Epithelial cell of esophagus (primary cell): ENCODE results near the gene SMCO2.

Experiments
- DNase-seq: peaks from one replicate; pipeline ENCODE4 v3.0.0; 2010; ENCODE audit warnings: low read depth
- H3K4me3 ChIP-seq: 2 replicates; pipeline ENCODE4 v1.5.1; 2011; ENCODE audit warnings: mild to moderate bottlenecking, low read length, control low read depth
- TF ChIP-seq, protein P1 (sequence below): IDR thresholded peaks from 2 replicates; pipeline ENCODE4 v1.5.1; 2011; ENCODE audit warnings: low read depth, mild to moderate bottlenecking, low read length, control low read depth, inconsistent platforms; ENCODE audit not compliant: insufficient read depth; ENCODE audit errors: missing control alignments

The SMCO2 gene

DNA sequence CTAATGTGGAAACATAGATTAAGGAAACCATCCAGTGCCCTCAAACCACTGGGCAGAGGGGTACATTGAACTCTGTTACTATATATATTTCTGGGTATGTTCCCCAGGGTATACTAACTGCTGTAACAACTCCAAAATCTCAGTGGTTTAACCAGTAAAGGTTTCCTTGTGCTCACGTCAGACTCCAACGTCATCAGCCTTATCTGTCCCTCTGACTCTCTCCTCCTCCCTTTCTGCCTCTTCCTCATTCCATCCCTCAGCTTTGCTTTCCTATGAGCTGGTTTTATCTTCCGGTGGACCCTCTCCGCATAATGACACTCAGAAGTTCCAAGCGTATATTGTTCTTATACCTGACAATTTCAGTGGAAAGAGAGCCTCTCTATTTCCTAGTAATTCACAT lies 21.2 kb upstream of the SMCO2 start:
- DNase-seq = no peak
- H3K4me3 ChIP-seq = no peak overlapping the region
- TF ChIP-seq, protein P1, sequence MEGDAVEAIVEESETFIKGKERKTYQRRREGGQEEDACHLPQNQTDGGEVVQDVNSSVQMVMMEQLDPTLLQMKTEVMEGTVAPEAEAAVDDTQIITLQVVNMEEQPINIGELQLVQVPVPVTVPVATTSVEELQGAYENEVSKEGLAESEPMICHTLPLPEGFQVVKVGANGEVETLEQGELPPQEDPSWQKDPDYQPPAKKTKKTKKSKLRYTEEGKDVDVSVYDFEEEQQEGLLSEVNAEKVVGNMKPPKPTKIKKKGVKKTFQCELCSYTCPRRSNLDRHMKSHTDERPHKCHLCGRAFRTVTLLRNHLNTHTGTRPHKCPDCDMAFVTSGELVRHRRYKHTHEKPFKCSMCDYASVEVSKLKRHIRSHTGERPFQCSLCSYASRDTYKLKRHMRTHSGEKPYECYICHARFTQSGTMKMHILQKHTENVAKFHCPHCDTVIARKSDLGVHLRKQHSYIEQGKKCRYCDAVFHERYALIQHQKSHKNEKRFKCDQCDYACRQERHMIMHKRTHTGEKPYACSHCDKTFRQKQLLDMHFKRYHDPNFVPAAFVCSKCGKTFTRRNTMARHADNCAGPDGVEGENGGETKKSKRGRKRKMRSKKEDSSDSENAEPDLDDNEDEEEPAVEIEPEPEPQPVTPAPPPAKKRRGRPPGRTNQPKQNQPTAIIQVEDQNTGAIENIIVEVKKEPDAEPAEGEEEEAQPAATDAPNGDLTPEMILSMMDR = no peak

DNA sequence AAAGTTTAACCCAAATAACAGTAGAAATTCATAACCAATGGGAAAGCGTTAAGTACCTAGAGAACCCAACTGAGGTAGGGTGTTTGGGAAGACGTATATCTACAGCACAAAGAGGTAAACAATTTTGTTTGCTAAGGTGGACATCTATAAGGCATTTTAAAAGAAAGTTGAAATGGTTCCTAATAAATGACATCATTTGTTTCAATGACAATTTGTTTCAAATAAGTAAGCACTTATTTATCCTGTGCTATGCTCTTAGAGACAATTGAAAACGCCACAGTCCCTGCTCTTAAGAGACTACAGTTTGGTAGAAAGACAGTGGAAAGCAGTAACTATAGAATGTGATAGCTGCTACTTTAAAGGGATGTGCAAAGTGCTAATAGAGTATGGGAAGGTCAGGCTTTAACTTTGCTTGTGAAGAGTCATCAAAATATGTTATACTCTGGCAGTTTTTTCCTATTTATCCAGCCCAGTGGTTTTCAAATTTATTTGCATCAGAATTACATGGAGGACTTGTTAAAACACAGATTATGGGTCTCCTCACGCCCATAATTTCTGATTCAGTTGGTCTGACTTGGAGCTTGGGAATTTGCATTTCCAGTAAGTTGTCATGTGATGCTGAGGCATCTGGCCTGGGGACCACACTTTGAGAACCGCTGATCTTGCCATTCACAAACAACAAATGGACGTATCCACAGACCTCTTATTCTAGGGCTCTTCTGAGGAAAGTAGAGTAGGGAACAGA lies 19.6 kb upstream of the SMCO2 start:
- TF ChIP-seq, protein P1 = no peak
- H3K4me3 ChIP-seq = no peak overlapping the region
- peak; percentile 46 for DNase-seq

DNA sequence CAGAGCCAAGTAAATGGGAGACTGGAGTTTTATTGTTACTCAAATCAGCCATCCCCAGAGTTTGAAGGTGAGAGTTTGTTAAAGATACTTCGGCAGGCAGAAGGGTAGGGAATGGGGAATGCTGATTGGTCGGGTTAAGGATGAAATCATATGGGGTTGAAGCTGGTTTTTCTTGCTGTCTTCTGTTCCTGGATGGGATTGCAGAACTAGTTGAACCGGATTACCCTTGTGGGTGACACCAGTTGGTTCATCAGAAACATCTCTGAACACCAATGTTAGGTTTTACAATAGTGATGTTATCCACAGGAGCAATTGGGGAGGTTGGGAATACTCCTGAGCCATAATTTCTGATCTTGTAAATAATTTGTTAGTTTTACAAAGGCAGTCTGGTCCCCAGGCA lies 18.7 kb upstream of the SMCO2 start:
- DNase-seq = peak; percentile 89
- H3K4me3 ChIP-seq = no peak overlapping the region
- TF ChIP-seq, protein P1 = no peak

DNA sequence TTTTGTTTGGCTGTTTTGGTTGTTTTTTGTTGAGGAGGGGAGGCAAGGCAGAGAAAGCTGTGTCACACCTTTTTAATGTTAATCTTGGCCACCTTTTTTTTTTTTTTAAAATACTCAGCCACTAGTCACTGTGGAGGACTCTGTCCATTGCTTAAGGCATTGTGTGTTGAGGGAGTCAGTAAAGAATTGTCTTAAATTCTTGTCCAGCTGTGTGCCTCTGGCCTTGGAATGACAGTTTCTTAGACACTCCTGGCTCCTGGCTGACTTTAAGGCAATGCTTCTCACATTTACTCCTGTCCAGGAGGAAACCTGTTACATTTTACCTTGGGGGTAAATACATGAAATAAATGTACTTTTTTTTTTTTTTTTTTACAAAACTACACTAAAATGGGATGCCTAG lies 18.1 kb upstream of the SMCO2 start:
- peak; percentile 13 for DNase-seq
- no peak overlapping the region for H3K4me3 ChIP-seq
- TF ChIP-seq, protein P1 = no peak

DNA sequence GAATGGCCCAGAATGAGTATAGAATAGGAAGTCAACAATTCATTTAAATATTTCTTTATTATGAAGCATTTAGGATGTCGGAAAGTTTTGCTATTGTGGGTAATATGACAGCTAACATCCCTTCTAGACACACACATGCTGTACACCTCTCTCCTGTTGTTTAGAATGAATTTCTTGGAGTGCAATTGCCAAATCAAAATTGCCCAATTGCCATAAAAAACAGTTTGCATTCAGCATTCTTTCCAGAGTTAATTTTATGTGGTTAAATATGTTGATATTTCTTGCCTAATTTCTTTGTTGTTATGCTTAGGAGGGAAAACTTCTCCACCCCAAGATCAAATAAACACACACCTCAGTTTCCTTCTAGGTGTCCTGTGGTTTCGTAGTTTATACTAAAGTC lies 16.9 kb upstream of the SMCO2 start:
- H3K4me3 ChIP-seq = no peak overlapping the region
- DNase-seq = no peak
- TF ChIP-seq, protein P1 = no peak

DNA sequence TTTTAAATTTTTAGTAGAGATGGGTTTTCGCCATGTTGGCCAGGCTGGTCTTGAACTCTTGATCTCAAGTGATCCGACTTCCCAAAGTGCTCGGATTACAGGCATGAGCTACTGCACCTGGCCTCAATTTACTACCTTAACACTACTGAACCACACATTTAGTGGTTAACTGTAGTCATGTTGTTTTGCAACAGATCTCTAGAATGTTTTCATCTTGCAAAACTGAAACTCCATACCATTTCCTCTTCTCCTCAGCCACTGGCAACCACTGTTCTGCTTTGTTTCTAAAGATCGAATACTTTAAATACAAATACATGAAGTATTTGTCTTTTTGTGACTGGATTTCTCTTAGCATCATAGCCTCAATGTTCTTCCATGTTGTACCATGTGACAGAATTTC lies 15.4 kb upstream of the SMCO2 start:
- H3K4me3 ChIP-seq = no peak overlapping the region
- TF ChIP-seq, protein P1 = no peak
- no peak for DNase-seq
